HFFc6 (cell line): ENCODE results near the gene SETBP1. TPM values are rescaled to one million over a fixed set of nuclear protein-coding genes. Genes with fewer than 3 reads are reported as not detected.

Experiments used
- DNase-seq: peaks from one replicate; pipeline ENCODE4 v3.0.0-alpha.2; 2018
- H3K27ac Mint-ChIP-seq: 2 replicates; pipeline ENCODE4 v1.8.0; 2020; ENCODE audit warnings: mild to moderate bottlenecking, mixed read lengths
- H3K27me3 Mint-ChIP-seq: 2 replicates; pipeline ENCODE4 v1.8.0; 2021; ENCODE audit warnings: mild to moderate bottlenecking, moderate library complexity, mixed read lengths; ENCODE audit not compliant: insufficient read depth
- H3K36me3 Mint-ChIP-seq: 2 replicates; pipeline ENCODE4 v1.8.0; 2021; ENCODE audit warnings: low read depth, mixed read lengths
- H3K4me1 Mint-ChIP-seq: 2 replicates; pipeline ENCODE4 v1.8.0; 2020; ENCODE audit warnings: low read depth, mixed read lengths
- H3K4me3 Mint-ChIP-seq: 2 replicates; pipeline ENCODE4 v1.8.0; 2020; ENCODE audit warnings: mild to moderate bottlenecking, moderate library complexity, mixed read lengths
- H3K9me3 Mint-ChIP-seq: 2 replicates; pipeline ENCODE4 v1.8.0; 2020; ENCODE audit warnings: mild to moderate bottlenecking, mixed read lengths
- CTCF ChIP-seq: fragments of 200-600 bp; sonication (generic); IDR thresholded peaks from 2 replicates; pipeline ENCODE4 v1.5.0; 2021; ENCODE audit warnings: antibody characterized with exemption, mild to moderate bottlenecking
- total RNA-seq, 6 experiments: library from RNA; stranded (reverse); fragmentation: NEBNext Ultra II Directional; extraction: Animal tissue kit (Norgen Biotek cat#: 25700); gene quantifications; 2 replicates in 1 of 6; 3 replicates in 5 of 6; pipeline ENCODE4 v1.2.3, GENCODE V29; 2021

SETBP1 gene
- total RNA-seq, 6 experiments from 2014 or later: 0.03 to 0.40 (median 0.09) TPM

- TF ChIP-seq CTCF: no peak
- Mint-ChIP-seq H3K36me3 (no peaks in the 10 kb centered on the region), H3K4me1 (no peaks in the 10 kb centered on the region), H3K9me3 (peaks cover 7% of the 10 kb centered on the region; the same call in 1 of the 2 replicates), H3K4me3 (no peak overlapping the region), H3K27ac (no peak overlapping the region), H3K27me3 (peaks cover 16% of the 10 kb centered on the region; the same call in 1 of the 2 replicates)
- no peak for DNase-seq
Observed at GRCh38 chr18:44812426-44812825, 131.7 kb downstream of the SETBP1 start.

GRCh38 chr18:44813586-44813985 is 132.9 kb downstream of the SETBP1 start:
- H3K36me3 Mint-ChIP-seq: no peaks in the 10 kb centered on the region
- H3K4me3 Mint-ChIP-seq: no peak overlapping the region
- no peak for DNase-seq
- no peak overlapping the region for H3K27ac Mint-ChIP-seq
- no peak for TF ChIP-seq CTCF
- peaks cover 10% of the 10 kb centered on the region; the same call in 1 of the 2 replicates for H3K27me3 Mint-ChIP-seq
- no peaks in the 10 kb centered on the region for H3K4me1 Mint-ChIP-seq
- peaks cover under 1% of the 10 kb centered on the region; the same call in 1 of the 2 replicates for H3K9me3 Mint-ChIP-seq

GRCh38 chr18:44815108-44815507 is 134.4 kb downstream of the SETBP1 start:
- H3K27me3 Mint-ChIP-seq: peaks cover 6% of the 10 kb centered on the region; the same call in 1 of the 2 replicates
- H3K4me3 Mint-ChIP-seq: no peak overlapping the region
- no peak for DNase-seq
- H3K9me3 Mint-ChIP-seq: no peaks in the 10 kb centered on the region; the same call in 1 of the 2 replicates
- no peak for TF ChIP-seq CTCF
- H3K36me3 Mint-ChIP-seq: no peaks in the 10 kb centered on the region
- no peaks in the 10 kb centered on the region for H3K4me1 Mint-ChIP-seq
- no peak overlapping the region for H3K27ac Mint-ChIP-seq

GRCh38 chr18:44816050-44816449 is 135.4 kb downstream of the SETBP1 start:
- DNase-seq: no peak
- Mint-ChIP-seq H3K4me3 (no peak overlapping the region), H3K9me3 (peaks cover 4% of the 10 kb centered on the region; the same call in 1 of the 2 replicates), H3K36me3 (no peaks in the 10 kb centered on the region), H3K27ac (no peak overlapping the region), H3K27me3 (peaks cover 6% of the 10 kb centered on the region; the same call in 1 of the 2 replicates), H3K4me1 (no peaks in the 10 kb centered on the region)
- no peak for TF ChIP-seq CTCF

- DNase-seq: no peak
- TF ChIP-seq CTCF: no peak
- H3K27ac Mint-ChIP-seq: no peak overlapping the region
- no peaks in the 10 kb centered on the region for H3K36me3 Mint-ChIP-seq
- H3K27me3 Mint-ChIP-seq: peaks cover 6% of the 10 kb centered on the region; the same call in 1 of the 2 replicates
- no peaks in the 10 kb centered on the region for H3K4me1 Mint-ChIP-seq
- peaks cover 4% of the 10 kb centered on the region; the same call in 1 of the 2 replicates for H3K9me3 Mint-ChIP-seq
- no peak overlapping the region for H3K4me3 Mint-ChIP-seq
Observed at GRCh38 chr18:44816477-44816876, 135.8 kb downstream of the SETBP1 start.
